ENCODE measurements around the gene EFEMP2.
"Not testable (repeated sequence)": the region's sequence is repeated elsewhere in the genome, so short reads cannot be mapped to it uniquely, and the experiment has no call there.

The EFEMP2 gene

GRCh38 chr11:65894034-65894591 lies 21.5 kb upstream of the EFEMP2 start:
- TF ChIP-seq CTCF (IDR thresholded peaks at IDR 0.05) = no peak
- H3K27ac ChIP-seq = peak overlapping the region; percentile 72 to 91
- peak overlapping the region; percentile 73 for H3K4me3 ChIP-seq
- no peak for DNase-seq (ENCODE audit: low spot score)

GRCh38 chr11:65892661-65893317 lies 20.2 kb upstream of the EFEMP2 start:
- Histone ChIP-seq H3K27ac (peak overlapping the region; percentile 87 to 91), H3K4me3 (peak overlapping the region; percentile 73)
- TF ChIP-seq CTCF (IDR thresholded peaks at IDR 0.05) = no peak
- DNase-seq (ENCODE audit: low spot score) = no peak

DNA sequence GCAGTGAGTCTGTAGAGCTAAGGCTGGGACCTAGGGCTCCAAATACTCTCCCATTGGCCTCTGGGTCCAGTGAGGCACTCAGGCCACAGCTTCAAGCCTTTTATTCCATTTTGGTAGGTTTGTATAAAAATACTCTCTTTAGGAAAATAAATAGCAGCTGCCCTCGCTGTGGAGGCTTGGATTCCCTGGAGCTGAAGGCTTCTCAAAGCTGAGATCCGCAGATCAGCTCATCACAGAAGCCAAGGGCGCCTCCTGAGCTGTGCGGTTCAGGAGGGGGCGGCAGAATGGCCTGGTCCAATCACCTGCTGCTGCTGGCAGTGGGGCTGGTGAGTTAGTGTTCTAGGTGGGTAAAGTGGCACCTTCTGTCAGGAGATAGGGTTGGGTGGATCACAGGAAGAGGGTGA lies 19.5 kb upstream of the EFEMP2 start:
- not testable (repeated sequence) for DNase-seq (ENCODE audit: low spot score)
- H3K4me3 ChIP-seq = peak overlapping the region; percentile 73
- peak overlapping the region; percentile 87 to 91 for H3K27ac ChIP-seq

DNA sequence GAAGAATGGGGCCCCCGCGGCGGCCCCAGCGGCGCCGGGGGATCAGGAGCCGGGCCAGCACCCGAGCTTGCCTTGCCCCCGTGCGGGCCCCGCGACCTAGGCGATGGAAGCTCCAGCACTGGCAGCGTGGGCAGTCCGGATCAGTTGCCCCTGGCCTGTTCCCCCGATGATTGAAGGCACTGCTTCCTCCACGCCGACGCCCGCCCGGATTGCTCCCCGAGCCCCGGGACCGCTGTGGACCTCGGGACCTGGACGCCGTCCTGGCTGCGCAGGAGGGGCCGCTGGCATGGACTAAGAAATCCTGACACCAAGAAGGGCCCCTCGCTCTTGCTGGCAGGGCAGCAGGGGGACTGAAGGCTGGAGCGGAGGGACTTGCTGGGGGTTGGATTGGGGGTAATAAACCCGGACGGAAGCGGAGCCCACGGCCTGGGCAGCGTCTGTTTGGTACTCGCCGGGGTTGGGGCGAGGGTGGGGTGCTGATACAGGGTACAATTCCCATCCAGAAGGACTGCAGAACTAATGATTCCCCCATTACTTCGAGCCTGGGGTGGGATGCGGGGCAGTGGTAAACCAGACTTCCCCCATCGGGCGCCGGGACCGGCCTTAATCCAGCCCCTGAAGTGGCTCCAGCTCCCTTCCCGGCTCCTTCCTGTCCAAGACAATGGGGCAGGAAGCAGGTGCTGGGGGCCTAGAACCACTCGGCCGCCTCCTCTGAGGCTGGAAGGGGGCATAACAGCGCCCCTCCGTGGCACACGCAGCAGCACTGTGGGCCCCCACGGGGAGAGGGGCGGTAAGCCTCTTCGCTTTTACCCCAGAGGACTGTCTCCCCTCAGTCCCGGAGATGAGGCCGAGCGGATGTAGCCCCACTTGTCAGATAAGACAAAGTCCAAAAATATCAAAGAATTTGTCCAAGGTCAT lies 18.9 kb upstream of the EFEMP2 start:
- peak overlapping the region; percentile 73 for H3K4me3 ChIP-seq
- no peak for TF ChIP-seq CTCF (IDR thresholded peaks at IDR 0.05)
- H3K27ac ChIP-seq = peak overlapping the region; percentile 87 to 91
- peak; percentile 84 for DNase-seq (ENCODE audit: low spot score)

- peak within 1 kb of the TSS; percentile 87 to 91 for H3K27ac ChIP-seq
- H3K4me3 ChIP-seq = peak within 1 kb of the TSS; percentile 73
- no peak for TF ChIP-seq CTCF (IDR thresholded peaks at IDR 0.05)
- DNase-seq (ENCODE audit: low spot score) = peak; percentile 99
Measured at GRCh38 chr11:65890324-65891218, 18.0 kb upstream of the EFEMP2 start, which contains the start of gene CCDC85B. CCDC85B (plus strand) TSS chr11:65890673; CDS start chr11:65890784, 111 bp downstream.

GRCh38 chr11:65888163-65888814 lies 15.7 kb upstream of the EFEMP2 start, which contains the start of gene FIBP:
FIBP (minus strand) TSS chr11:65888471; CDS start chr11:65888418, 53 bp downstream.
- Histone ChIP-seq H3K27ac (peak within 1 kb of the TSS; percentile 87 to 91), H3K4me3 (peak within 1 kb of the TSS; percentile 73)
- TF ChIP-seq CTCF (IDR thresholded peaks at IDR 0.05) = peak; percentile 96
- DNase-seq (ENCODE audit: low spot score) = peak; percentile 98

All from coronary artery (tissue), 2 donors.